Vagina (tissue), 2 donors: ENCODE results near the gene RNF187.

Experiments used
- CTCF ChIP-seq, 3 experiments: fragments of 450-650 bp in 2 of 3; fragments of 200-600 bp in 1 of 3; sonication (generic) in 1 of 3; IDR thresholded peaks; one replicate each; pipeline ENCODE4 v1.5.1; 2017 to 2019; ENCODE audit warnings: antibody characterized with exemption in 3 of 3, mild to moderate bottlenecking in 2 of 3, moderate library complexity in 2 of 3
- POLR2A ChIP-seq, 2 donors: fragments of 450-650 bp; IDR thresholded peaks; one replicate each; pipeline ENCODE4 v1.6.1; 2017; ENCODE audit warnings: antibody characterized with exemption in 2 of 2, mild to moderate bottlenecking in 2 of 2, moderate library complexity in 2 of 2
- POLR2AphosphoS5 ChIP-seq, 2 donors: sonication (generic); formaldehyde crosslinking; IDR thresholded peaks; one replicate each; pipeline ENCODE4 v1.9.0; 2017; ENCODE audit warnings: antibody characterized with exemption in 2 of 2, mild to moderate bottlenecking in 2 of 2, low read depth in 1 of 2; ENCODE audit not compliant: insufficient read depth in 1 of 2

- TF ChIP-seq CTCF (IDR thresholded peaks at IDR 0.05) (no peak), POLR2A (IDR thresholded peaks at IDR 0.05) (no peak), POLR2AphosphoS5 (IDR thresholded peaks at IDR 0.05; ENCODE audit: insufficient read depth in 1 of 2, low read depth in 1 of 2) (no peak)
Measured at GRCh38 chr1:228465571-228466146, 21.5 kb upstream of the RNF187 start.
